GM19023 (cell line): Measurements from ENCODE around the gene PEPD.

Experiments
- ATAC-seq: cut with Tn5 transposase; IDR thresholded peaks from one replicate; pipeline ENCODE4 v1.9.1; 2021; ENCODE audit warnings: mild to moderate bottlenecking, moderate library complexity; ENCODE audit not compliant: unreplicated experiment

Gene PEPD

DNA sequence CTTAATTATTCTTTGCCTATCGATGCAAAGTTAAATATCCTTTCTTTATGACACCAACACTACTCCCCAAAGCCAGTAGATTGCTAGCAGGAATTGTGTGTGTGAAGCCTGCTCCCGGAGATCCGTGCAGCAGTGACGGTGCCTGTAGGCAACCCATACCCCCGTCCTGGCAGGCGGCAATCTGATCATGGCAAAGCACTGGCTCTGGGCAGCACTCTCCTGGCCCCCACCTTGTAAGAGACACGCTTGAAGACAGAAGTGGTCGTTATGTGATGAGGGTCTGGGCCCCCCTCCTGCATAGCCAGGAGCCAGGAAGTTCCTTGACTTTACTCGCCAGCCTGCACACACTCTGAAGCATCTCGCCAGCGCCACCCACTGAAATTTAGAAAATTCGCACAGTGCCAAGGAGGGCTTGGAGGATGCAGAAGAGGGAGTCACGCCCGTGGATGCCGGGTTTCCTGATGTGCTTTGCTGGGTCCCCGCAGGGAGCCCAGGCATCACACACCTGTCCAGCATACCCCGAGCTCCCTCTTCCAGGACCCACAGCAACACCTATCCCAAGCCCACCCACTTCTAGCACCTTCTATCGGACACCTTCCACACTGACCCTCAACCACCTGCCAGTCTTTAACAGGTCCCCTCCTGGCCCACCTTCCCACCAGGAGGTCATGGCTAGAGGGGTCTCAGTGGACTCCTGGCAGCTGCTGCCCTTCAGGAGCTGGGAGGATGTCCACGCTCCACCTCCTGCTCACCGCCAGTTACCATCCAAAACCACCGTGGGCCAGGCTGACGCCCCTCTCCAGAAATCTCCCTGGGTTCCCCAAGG lies 93.6 kb downstream of the PEPD start:
- ATAC-seq = no peak

DNA sequence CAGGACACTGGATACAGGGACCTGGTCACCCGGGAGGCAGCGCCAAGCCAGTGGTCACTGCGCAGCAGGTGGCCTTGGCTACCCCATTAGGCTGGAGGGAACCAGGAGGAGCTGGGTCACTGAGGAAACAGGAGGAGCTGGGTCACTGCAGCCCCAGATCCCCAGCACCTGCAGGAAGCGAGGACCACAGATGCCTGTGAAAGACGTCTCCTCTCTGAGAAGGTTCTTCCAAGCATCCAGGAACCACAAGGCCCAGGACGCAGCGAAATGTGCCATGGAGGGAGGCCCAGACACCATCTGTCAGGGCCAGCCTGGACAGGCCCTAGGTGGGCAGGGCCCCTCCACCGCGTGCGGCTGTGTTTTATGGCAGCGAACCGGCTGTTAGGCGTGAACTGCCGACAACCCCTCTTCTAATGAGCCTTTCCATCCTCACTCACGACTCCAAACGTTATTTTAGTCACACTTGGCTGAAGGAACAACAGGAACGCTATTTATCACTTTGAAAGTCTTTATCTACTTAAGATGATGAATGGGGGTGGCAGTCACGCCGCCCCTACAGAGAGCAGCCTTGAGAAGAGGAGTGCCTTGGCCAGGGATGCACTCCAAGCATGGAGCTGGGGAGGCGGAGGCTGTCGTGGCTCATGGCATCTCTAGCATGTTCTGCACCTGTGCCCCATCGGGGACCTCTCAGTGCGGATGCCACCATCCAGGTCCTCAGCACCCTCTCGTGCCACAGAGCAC lies 94.8 kb downstream of the PEPD start:
- ATAC-seq = no peak

DNA sequence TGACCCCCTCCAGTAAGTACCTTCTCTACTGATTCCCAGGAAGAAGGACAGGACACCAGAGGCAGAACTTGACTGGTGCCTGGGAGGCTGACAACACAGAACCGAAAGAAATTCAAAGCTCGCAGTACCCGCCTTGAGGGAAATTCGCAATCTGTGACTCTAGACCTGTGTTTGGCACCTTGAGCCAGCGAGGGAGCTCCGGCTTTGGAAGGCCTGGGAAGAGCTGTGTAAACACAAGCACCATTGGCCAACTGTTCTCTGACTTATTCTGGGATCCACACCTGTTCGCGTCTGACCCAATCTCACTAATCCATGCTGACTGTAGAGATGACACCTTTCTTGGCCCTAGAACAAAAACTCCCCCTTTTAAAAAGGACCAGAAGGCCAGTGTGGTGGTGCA lies 97.4 kb downstream of the PEPD start:
- no peak for ATAC-seq

DNA sequence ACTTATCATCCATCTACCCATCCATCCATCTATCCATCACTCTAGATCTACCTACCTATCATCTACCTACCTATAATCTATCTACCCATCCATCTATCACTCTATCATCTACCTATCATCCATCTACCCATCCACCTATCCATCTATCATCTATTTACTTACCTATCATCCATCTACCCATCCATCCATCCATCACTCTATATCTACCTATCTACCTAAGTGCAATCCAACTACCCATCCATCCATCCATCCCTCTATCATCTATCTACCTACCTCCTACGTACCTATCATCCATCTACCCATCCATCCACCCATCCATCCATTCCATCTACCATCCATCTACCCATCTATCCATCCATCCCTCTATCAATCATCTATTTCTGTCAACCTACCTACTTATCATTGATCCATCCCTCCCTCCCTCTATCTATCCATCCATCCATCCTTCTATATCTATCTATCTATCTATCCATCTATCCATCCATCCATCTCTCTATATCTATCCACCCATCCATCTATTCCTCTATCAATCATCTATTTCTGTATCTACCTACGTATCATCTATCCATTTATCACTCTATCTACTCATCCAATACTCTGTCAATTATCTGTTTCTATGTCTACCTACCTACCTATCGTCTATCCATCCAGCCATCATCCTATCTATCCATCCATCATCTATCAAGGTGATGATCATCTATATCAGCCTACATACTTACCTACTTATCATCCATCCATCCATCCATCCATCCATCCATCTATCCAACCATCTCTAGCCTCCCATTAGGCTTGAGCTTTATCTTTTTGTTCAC lies 99.0 kb downstream of the PEPD start:
- ATAC-seq = no peak

DNA sequence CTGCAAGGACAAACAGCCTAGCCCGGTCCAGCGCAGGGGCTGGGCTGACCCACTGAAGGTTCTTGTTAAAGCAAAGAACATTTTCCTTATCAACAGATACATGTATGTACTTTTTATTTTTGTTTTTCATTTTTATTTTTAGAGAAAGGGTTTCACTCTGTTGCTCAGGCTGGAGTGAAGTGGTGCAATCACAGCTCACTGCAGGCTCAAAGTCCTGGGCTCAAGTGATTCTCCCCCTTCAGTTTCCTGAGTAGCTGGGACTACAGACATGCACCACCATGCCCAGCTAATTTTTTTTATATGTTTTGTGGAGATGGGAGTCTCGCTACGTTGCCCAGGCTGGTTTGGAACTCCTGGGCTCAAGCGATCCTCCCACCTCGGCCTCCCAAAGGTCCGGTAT lies 100.2 kb downstream of the PEPD start:
- ATAC-seq = no peak

DNA sequence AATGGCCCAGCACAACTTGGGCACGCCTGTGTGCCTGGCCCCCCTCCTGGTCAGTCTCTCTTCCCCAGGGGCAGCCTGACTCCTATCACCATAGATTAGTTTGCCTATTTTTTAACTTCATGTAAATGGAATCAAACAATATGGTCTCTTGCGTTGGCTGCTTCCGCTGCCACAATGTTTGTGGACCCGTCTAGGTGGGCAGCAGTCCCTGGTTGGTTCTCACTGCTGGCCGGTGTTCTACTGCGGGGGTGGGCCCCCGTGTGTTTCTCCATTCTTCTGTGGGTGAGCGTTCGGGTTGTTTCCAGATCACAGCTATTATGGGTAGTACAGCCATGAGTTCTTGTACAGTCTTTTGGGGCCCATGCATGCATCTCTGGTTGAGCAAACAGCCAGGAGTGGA lies 100.8 kb downstream of the PEPD start:
- ATAC-seq = no peak

DNA sequence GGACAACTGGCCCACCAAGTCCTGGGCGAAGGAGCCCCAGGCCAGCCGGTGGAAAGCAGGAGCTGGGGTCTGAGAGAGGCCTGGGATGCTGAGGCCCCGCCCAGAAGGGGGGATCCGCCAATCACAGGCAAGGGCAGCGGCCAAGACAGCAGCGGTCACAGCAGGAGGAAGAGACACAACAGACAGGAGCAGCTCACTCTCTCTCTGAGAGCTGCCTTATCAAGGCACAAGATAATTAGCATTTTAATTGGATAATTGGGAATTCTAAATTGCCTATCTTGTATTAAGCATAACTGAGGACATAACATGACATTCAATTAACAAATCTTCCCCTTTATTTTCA lies 101.8 kb downstream of the PEPD start:
- ATAC-seq = no peak

DNA sequence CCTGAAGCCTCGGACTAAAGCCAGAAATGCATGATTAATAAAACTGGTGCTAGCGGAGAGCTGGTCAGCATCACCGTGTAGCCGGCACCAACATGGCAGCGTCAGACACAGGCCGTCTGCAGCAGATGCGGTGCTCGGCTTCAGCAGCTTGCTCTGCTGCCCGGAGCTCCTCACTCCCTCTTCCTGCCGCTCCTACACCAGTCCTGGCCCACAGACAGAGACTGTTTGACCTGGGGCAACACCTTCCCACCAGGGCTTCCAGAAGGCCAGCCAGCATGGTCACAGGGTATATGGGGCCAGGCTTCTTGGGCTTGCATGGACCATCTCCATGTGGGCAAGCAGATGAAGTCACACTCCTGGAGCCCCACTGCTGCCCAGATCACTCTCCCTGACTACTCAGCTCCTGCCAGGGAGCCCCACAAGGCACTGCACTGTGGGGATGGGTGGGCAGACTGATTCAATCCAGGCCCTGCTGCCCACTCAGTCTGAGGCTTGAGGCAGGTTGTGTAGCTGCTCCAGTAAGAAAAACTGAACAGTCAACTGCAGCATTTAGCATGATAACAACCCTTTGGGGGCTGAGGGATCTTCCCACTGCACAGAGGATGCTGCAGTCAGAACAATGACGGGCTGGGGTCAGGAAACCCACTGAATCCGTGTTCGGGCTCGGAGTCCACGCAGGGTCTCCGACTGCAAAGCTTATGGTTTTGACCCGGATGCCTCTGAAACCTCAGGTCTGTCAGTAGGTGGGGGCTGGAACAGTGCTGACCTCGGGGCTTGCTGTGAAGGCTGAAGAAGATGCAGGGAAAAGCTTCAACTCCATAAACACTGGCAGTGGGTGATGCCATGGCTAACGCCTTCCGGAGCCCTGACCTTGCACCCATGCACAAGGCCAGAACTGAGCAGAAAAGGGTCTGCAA lies 102.5 kb downstream of the PEPD start:
- ATAC-seq = no peak

DNA sequence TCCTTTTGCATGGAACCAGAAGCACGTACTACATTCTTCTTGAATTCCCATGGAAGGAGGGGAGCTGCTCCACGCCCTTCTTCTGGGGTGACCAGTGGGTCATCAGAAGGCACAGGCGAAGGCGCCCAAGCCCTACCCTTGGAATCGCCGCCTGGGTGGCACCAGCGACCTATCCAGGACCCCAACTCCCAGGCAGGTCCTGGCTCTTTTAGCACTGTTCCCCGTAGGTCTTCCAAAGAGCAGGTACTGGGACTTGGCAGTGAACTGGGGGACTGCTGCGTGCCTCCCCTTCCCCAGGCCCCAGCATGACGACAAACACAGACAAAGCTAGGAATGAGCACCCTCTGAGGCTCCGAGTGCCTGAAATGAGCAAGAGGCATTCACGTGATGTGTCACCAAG lies 103.1 kb downstream of the PEPD start:
- no peak for ATAC-seq

DNA sequence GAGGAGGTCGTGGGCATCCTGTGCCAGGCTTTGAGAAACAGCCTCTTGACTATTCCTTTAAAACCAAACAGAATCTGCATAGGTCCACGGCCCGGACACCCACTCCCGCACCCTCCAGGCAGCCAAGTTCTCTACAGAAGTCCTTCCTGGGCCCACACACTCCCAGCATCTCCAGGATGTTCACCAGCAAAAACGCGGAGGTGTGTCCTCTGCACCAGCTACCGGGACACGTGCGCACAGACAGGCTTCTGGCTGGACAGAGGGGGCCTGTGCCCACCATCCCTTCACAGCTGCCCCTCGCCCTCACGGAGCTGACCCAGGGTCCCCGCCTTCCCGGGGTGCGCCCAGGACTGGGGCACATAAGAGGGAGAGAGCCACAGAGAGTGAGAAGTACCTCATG lies 103.8 kb downstream of the PEPD start:
- no peak for ATAC-seq

DNA sequence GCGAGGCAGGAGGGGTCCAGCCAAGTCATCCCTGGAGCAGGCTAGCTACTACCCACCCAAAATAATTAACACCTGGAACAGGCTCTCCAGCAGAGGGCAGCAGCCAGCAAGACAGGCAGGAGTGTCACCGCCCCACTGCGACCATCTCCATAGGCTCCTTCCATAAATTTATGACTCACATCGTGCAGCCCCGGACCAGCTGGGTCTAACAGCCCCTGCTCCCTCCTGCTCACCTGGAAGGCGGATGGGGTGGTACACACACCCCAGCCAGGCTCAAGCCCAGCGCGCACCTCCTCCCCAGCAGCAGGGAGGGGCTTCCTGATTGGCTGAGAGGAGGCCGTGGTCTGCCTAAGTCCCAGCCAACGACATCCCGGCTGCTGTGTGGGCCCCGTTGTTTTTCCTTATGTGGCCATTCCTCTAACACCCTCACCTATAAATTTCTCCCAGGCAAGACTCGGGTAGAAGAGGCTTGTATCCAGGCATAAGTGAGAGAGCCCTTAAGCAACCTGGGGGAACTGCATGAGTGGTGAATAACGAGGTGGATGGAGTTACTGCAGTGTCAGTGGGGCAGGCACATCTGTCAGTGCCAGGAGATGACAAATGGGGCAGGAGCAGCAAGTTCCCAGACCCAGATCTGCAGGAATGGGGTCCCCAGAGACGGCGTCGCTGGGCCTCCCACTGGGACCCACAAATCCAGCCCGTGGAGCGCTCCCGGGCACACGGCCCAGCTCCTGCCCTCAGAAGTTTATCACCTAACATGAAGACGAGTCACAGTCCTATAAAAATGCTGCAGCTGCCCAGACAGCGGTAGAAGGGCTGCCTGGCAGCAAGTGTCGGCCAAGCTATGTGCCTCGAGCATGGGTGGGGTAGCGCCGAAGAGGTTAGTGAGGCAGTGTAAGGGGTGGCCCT lies 105.0 kb downstream of the PEPD start:
- ATAC-seq = no peak

DNA sequence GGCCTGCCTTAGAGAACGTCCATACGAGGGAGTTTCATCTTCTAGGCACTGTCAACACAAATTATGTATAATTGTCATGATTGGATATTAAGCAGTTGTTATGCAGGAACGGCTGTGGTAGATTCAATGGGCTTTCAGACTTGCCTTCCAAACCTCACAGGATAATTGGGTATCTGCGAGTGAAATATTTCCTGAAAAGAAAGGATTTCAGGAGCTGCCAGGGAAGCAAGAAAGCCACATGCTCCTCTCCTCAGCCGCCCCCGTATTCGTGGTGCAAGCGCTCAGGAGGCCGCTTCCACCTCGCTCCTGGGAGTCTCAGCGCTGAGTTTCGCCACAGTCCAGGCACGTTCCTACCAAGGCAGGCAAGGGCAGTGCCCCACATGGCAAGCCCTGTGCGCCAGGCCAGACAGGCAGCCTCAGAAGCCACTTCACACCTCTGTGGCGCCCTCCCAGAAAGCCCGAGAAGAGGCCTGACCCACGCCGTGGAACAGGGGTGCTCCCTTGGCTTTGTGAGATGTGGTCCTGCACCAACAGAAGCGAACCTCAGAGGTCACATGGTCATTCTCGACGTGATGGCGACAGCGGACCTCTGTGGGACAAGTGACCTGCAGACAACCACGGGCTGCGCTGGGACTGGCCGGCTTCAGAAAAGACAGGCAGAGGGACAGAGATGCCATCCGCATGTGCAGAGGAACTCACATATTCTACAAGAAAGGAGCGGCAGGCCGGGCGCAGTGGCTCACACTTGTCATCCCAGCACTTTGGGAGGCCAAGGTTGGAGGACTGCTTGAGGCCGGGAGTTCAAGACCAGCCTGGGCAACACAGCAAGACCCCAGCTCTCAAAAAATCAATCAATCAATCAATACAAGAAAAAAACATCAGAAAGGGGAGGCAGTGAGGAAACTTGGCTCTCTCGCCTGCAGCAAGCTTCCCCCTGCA lies 106.7 kb downstream of the PEPD start:
- no peak for ATAC-seq

DNA sequence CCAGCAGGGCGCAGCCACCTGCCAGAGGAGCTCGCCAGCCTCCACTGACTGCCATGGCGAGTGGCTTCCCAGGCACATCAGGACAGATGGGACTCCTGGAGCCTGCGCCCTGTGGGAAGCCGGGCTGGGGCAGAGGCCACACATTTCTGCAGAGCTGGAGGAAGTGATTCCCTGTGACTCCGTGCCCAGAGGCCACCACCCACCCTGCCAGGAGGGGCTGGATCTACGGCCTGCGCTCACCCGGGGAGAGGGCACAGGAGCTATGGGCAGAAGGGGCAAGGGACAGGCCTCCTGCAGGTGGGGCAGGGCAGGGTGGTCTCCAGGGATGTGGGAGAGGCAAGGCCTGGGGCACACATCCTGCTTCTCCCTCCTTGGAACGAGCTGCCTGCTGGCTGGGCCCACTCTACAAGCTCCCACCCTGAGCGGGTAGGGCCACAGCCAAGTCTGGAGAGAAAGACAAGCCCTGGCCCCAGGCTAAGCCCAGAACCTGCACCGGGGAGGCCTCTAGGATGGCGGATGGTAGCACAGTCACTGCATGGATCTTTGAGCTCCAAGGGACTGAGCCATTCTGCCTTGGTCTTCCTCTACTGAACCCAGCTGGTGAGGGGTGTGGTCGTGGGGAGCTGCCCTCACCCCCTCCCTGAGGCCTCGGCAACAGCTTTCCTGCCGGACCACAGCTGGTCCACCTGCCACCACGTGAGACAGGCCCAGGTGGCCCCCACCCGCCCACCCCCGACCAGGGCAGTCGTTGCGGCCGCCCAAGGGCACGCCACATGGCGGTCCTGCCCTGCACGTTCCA lies 107.5 kb downstream of the PEPD start:
- ATAC-seq = no peak

DNA sequence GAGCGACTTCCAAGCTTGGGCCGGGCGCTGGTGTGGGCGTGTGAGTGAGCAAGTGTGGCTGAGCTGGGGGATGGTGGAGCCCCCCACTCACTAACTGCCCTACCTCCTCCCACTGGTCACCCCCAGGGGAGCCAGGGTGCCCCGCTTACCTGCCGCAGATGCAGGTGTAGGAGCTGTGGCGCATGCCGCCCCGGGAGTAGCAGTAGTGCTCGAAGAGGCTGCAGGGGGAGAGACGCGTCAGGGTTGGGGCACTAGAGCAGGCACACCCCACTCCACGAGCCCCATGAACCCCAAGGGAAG lies 108.2 kb downstream of the PEPD start:
- no peak for ATAC-seq

DNA sequence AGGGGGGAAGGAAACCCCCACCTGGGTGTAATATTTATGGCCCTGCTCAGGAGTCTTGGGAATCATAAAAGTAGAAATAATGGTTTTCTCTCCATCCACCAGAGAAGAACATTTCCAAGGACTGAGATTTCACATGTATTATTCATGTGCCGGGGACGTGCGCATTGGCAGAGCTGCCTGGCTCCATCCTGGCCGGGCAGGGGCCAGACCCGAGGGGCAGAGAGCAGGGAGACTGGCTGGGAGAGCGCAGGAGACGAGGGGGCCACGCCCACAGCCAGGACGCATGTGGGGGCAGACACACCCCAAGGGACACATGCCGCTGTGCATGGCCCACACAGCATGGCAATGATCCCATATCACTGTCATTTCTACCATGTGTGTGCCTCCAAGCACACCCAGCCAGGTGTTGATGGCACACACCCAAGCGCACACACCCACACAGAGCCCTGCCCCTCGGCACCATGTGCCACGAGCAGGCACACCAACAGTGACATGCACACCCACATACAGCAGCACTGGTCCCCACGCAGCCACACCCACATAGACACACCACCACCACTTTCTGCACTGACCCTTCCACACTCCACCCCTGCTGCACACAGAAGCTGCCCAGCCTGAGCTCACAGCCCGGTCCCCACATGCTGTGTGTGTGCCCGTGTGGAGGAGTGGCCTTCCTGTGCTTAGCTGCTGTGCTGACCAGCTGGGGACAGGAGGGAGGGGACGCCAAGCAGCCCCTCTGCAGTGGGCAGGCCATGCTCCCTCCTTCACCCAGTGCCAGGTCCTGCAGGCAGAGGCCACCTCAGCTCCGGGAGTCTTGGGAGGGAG lies 108.8 kb downstream of the PEPD start:
- ATAC-seq = no peak

DNA sequence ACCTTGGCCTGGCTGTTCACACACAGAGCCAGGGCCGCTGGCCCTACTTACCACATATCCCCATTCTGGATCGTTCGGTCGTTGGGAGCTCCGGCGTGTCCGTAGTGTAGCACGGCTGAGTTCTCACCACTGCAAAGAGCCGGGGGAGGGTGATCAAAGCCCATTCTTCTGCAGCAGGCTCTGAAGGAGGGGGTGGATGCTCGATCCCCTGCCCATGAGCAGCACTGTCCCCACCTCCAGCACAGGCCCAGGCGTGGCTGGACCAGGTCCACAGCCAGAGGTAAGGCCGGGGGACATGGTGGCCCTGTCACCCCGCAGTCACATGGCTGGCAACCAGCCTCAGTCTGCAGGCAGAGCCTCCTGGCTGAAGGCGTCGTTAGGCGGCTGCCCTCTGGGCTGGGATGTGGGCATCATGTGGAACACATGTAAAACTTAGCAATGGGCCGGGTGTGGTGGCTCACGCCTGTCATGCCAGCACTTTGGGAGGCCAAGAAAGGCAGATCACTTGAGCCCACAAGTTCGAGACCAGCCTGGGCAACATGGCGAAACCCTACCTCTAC lies 109.9 kb downstream of the PEPD start:
- ATAC-seq = no peak

DNA sequence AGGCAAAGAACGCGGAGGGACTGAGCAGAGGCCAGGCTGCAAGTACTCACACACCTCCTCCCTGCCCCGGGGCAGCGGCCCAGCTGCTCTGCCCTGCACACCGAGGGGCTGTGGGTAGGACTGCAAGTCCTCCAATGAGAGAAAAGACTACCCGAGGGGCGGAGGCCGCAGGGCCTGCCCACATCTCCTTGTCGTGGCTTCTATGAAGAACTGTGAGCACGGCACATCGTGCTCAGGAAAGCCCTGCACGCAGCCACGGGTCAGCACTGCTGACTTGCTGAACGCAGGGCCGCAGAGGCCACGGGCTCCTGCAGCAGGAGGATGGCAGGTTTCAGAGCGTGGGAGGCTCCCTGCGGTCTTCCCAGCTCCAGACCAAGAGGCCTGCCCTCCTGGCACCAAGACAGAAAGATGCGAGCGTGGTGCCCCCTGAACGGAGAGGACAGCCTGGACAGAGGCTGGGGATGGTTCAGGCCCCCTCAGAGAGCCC lies 110.6 kb downstream of the PEPD start:
- ATAC-seq = no peak
